T47D (cell line): ENCODE results near the gene HORMAD2.
"Not testable (repeated sequence)": the region's sequence is repeated elsewhere in the genome, so short reads cannot be mapped to it uniquely, and the experiment has no call there.

Experiments
- DNase-seq, 2 experiments: peaks; one replicate each; pipeline versions ENCODE4 v3.0.0 to v3.0.0-alpha.2; 2011 to 2012; ENCODE audit warnings: low read depth in 1 of 2, low spot score in 1 of 2
- JUND ChIP-seq: IDR thresholded peaks from 2 replicates; pipeline ENCODE4 v1.6.1; 2012; ENCODE audit warnings: low read depth
- in situ Hi-C: cut with HindIII; loops from 2 replicates; pipeline ENCODE4 v1.10.0; 2016; ENCODE audit warnings: low sequenced_read_pairs, low pct_unique_long_range_greater_than_20kb

HORMAD2 gene

DNA sequence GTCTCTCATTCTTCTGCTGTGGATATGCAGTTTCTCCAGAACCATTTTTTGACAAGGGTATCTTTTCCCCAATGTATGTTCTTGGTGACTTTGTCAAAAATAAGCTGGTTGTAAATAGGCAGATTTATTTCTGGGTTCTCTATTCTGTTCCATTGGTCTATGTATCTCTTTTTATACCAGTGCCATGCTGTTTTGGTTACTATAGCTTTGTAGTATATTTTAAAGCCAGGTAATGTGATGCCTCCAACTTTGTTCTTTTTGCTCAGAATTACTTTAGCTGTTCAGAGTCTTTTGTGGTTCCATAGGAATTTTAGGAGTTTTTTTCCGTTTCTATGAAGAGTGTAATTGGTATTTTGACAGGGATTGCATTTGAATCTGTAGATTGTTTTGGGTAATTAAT is 12.4 kb downstream of the HORMAD2 start:
- DNase-seq, result no peak
- in situ Hi-C loops, result no loop called here
- no peak for TF ChIP-seq JUND

GRCh38 chr22:30094804-30095203 is 14.5 kb downstream of the HORMAD2 start:
- in situ Hi-C loops, result no loop called here
- no peak for DNase-seq
- TF ChIP-seq JUND, result no peak

GRCh38 chr22:30097861-30098260 is 17.6 kb downstream of the HORMAD2 start:
- no peak for DNase-seq
- TF ChIP-seq JUND, result no peak
- in situ Hi-C loops, result no loop called here

DNA sequence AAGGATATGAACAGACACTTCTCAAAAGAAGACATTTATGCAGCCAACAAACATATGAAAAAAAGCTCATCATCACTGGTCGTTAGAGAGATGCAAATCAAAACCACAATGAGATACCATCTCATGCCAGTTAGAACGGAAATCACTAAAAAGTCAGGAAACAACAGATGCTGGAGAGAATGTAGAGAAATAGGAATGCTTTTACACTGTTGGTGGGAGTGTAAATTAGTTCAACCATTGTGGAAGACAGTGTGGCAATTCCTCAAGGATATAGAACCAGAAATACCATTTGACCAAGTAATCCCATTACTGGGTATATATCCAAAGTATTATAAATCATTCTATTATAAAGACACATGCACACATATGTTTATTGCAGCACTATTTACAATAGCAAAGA is 20.5 kb downstream of the HORMAD2 start:
- DNase-seq, in situ Hi-C loops: not testable (repeated sequence)

GRCh38 chr22:30104501-30105156 is 24.4 kb downstream of the HORMAD2 start:
- no peak for DNase-seq
- TF ChIP-seq JUND, result no peak
- in situ Hi-C loops, result no loop called here

- in situ Hi-C loops, result no loop called here
- no peak for TF ChIP-seq JUND
Measured at GRCh38 chr22:30105483-30105882, 25.2 kb downstream of the HORMAD2 start.

DNA sequence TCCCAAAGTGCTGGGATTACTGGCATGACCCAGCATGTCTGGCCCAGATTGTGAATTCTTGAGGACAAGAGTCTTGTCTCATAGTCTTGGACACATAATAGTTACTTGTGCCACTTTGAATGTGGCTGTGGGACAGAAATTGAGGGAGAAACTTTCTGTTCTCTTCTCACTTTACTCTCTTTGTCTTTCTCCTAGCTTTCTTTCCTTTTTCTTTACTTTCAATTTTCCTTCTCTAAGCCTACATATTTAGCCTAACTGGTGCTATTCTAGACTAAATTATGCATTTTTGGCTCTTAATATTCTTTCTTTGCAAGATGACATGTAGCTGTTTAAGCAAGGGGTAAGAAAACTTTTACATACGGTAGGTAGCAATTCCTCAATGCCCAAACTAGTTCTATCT is 33.2 kb downstream of the HORMAD2 start:
- DNase-seq, result no peak
- TF ChIP-seq JUND, result no peak
- in situ Hi-C loops, result no loop called here

More at GRCh38 chr22:30105483-30105882, 25.2 kb downstream of the HORMAD2 start:
- DNase-seq, result no peak

DNA sequence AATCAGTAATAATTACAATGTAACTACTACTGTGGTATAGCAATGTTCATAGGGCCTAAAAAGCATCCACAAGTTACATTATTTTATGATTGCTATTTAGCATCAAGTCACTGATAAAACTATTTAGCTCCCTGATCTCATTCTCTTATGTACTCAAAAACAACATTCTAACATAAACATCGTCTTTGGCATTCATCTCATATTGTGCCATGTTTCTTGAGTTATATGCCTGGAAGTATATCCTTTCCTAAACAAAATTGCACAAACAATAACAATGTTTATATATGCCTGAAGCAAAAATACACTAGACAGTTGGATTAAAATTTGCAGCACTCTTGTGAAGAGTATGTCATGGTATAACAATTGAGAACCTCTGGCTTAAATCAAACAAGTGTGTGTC is 34.1 kb downstream of the HORMAD2 start:
- no peak for DNase-seq
- in situ Hi-C loops, result no loop called here
- no peak for TF ChIP-seq JUND

DNA sequence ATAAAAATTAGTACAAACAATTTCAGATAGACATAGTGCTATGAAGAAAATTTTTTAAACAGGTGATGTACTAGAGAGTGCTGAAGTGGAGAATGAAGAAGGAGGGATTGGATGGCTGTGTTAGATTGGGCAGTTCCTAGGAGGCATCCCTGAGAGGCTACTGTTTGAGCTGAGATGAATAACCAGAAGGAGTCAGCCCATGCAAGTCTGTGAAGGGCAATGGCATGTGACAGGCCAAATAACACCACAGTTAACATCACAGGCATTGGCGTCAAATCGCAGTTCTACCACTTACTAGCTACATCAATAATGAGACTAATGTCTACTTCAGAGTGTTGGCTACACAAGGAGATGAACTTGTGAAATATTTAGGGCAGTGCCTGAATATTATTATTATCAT is 35.4 kb downstream of the HORMAD2 start:
- in situ Hi-C loops, result no loop called here
- TF ChIP-seq JUND, result no peak
- no peak for DNase-seq

DNA sequence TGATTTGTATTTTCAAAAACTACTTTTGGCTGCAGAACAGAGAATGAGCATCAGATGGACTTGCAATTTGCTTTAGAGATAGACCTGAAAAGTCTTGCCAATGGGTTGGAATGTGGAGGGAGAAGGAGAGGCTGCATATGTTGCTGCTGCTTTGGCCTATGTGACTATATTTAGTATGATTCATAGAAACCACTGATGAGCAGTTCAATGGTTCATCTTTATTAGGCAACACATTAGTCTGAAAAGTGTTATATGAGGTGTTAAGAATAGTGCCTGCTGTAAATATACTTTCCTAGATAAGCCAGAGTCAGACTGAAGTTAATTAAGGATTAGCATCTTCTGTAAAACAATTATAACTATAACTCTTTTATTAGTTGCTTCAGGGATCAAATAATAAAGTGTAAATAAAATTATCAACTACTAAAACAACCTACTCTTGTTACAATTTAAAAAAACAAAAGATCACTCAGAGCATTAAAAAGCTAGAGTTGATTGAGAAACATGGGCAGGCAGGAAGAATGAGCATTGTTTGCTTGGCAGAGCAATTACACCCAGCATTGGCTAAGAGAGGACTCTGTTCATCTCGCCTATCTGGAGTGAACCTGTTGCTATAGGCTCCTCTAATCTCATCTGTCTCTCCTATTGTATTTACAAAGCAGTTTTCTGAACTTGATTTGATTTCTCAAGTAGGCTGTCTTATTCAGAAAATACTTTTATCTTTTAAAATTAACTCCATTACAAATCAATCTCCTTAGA is 36.3 kb downstream of the HORMAD2 start:
- in situ Hi-C loops, result no loop called here
- no peak for TF ChIP-seq JUND
- no peak for DNase-seq

DNA sequence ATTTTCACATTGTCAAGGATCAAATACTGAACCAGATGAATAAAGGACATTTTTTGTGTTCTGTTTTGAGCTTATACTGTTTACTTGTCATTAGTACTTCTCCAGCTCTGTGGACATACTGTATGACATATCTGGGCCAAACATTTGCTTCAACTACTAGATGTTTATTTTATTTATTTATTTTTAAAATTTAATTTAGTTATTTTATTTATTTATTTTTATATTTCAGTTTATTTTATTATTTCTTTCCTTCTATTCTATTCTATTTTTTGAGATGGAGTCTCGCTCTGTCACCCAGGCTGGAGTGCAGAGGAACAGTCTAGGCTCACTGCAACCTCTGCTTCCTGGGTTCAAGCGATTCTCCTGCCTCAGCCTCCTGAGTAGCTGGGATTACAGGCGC is 37.0 kb downstream of the HORMAD2 start:
- TF ChIP-seq JUND, result no peak
- in situ Hi-C loops, result no loop called here

GRCh38 chr22:30118291-30118690 is 38.0 kb downstream of the HORMAD2 start:
- TF ChIP-seq JUND, result no peak
- no peak for DNase-seq
- in situ Hi-C loops, result no loop called here

More for the DNA sequence above, 37.0 kb downstream of the HORMAD2 start:
- DNase-seq, result no peak

- no peak for TF ChIP-seq JUND
- in situ Hi-C loops, result no loop called here
- DNase-seq, result no peak
Measured at GRCh38 chr22:30121960-30122359, 41.7 kb downstream of the HORMAD2 start.

- no peak for DNase-seq
- no peak for TF ChIP-seq JUND
- in situ Hi-C loops, result no loop called here
Measured at GRCh38 chr22:30123463-30123862, 43.2 kb downstream of the HORMAD2 start.
